GM18498 (cell line): Measurements from ENCODE around the gene DRAM1.
"Not testable (repeated sequence)": the region's sequence is repeated elsewhere in the genome, so short reads cannot be mapped to it uniquely, and the experiment has no call there.

Experiments
- ATAC-seq: cut with Tn5 transposase; IDR thresholded peaks from one replicate; pipeline ENCODE4 v1.9.1; 2021; ENCODE audit warnings: mild to moderate bottlenecking, moderate library complexity; ENCODE audit not compliant: unreplicated experiment

The DRAM1 gene

DNA sequence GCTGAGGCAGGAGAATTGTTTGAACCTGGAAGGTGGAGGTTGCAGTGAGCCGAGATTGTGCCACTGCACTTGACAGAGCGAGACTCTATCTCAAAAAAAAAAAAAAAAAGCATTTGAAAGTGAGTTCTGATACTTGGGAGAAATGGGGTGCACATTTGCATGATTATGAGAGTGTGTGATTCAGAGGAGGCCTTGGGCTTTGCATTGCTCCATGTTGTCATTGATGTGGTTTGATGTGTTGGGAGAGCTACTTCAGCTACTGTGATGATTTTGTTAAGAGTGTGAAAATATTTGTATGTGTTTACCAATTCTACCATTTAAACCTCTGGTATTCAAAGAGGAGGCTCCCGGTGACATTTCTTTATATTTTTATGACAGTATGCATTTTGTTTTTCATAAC lies 24.4 kb downstream of the DRAM1 start:
- no peak for ATAC-seq

DNA sequence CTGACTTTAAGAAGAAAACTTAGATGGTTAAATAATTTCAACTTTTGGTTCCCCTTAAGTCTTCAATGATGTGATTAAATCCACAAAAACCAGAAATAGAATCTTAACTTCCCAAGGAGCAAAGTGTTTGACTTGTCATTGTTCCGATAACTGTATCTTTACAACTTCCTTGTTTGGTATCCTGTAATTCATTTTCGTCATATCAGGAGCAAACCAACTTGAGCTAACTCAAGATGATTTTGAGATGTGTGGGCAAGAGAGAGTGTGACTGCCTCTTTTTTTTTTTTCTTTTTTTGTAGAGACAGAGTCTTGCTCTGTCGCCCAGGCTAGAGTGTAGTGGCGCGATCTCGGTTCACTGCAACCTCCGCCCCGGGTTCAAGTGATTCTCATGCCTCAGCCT lies 25.3 kb downstream of the DRAM1 start:
- ATAC-seq, result no peak

DNA sequence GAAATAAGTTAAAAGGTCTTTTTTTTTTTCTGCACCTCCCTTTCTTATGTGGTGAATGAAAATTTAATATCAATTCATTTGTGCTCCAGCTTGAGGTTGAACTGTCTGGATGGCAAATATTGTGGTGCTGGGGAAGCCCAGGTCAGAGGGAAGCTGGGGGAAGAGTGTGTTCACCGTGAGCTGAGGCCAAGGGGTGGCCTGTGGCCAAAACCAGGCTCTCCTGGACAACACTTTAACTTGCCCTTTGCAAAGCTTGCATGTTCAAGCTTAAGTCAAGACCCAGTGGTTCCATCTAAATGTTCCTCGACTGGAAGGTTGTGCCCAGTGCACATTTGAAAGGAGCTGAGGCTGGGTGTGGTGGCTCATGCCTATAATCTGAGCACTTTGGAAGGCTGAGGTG lies 28.8 kb downstream of the DRAM1 start:
- ATAC-seq, result no peak

DNA sequence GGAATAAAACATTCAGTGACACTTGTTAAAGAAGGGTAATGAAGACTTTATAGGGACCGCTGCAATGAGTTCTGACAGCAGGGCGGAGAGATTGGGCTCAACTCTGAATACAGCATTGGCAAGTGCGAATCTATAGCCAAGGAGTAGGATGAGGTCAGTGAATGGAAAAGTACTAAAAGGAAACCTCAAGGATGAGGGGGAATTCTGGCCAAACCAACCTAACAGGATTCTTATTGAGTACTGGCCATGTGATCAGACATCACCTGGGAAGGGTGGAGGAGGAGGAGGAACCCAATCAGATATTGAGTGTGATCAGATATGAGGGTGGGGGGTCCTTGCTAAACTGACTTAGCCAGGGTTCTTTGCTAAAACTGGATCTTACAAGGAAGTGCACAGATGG lies 31.0 kb downstream of the DRAM1 start:
- no peak for ATAC-seq

DNA sequence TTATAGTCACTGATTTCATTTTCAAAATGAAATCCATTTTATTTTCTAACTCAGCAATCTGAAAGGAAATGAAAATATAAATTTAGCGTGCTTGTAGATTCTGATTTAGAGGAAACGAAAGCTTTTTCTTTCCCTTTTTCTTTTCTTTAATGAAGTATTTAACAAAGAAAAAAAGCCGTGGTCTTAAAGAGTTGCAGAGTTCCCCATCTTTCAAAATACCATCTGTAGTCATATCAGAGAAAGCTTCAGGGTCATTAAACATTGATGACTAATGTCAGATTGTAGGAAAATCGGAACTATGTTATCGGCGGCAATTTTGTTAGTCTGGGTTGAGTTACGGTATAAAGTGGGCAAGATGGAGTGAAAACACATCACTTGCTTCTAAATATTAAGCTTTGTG lies 32.3 kb downstream of the DRAM1 start:
- peak; percentile 38 for ATAC-seq

DNA sequence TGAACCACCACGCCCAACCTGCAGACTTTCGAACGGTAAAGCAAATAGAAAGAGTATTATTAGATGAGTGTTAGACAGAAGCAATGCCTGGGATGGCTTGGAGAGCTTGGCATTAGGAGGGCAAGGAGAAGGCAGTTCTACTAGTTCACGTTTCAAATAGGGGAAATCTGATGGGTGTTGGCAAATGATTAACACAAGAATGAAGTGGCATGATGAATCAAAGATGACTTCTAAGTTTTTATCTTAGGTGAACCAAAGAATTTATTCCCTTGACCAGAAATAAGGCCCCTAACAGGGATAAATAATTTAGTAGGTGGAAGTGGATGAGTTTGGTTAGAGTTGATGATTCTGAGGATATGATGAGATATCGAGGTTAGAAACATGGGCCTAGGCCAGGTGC lies 38.5 kb downstream of the DRAM1 start:
- no peak for ATAC-seq

DNA sequence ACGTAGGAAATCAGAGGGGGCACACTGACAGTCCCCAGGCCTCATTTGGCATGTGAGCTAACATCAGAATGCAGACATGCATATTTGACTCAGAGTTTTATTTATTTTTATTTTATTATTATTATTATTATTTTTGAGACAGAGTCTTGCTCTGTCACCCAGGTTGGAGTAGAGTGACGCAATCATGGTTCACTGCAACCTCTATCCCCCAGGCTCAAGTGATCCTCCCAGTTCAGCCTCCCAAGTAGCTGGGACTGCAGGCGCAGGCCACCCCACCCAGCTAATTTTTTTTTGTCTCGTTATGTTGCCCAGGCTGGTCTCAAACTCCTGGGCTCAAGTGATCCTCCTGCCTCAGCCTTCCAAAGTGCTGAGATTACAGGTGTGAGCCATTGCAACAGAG lies 41.4 kb downstream of the DRAM1 start:
- ATAC-seq, result not testable (repeated sequence)

DNA sequence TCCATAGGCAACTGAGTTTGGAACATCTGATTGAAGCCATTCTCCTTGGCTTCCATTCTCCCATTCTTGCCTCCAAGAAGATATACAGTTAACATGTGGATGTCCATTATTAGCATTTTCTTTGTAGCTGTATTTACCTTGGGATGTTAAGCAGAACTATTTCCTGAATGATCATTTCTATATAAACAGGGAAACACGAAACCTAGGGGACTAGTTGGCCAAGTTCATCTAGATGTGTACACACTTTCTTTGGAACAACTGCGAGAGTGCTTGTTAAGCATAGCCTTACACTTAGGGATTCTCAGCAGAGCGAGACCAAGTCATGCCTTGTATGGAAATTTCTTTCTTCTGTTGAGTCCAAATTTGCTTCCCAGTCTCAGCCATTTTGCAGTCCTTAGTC lies 42.1 kb downstream of the DRAM1 start:
- ATAC-seq, result no peak

DNA sequence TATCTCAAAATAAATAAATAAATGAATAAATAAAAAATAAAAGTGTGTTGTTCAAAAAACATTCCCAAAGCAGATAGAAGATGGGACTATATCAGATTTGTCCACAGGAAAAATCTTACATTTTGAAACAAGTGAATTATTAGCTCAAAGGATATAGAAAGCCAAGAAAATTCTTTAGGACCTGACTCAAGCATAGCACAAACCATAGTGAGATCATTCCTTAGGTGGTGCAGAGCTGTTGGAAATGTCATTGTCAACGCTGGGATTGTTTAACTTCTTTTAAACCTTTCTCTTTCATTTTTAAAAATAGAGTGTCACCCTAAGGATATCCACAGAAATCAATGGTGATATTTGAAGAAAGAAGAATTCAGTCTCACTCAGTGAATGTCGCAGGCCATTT lies 43.5 kb downstream of the DRAM1 start:
- ATAC-seq, result no peak

DNA sequence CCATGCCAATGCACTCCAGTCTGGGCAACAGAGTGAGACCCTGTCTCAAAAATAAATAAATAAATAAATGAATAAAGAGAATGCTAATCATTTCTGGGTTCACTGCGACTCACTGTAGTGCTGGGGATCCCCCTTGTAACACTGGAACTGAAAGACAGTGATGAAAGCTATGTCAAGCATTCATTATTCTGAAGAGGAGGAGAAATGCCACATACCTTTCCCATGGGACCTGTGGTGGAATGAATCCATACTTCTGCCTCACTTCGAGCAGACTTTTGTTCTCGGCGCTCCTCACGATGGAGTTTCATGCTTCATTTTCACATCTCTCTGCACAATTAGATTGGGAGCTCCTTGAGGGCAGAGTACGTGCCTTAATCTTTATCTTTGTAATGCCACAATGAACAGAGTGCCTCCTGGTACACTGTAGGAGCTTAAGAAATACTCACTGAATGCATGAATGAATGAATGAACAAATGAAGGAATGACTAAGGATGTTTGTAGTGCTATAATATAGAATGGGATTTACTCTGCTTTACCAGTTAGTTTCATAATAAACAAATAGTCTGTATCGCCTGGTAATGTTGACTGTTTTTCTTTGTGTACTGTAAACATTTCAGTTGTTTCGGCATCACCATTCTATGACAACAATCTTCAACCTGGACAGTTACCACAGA lies 45.8 kb downstream of the DRAM1 start:
- ATAC-seq, result no peak

DNA sequence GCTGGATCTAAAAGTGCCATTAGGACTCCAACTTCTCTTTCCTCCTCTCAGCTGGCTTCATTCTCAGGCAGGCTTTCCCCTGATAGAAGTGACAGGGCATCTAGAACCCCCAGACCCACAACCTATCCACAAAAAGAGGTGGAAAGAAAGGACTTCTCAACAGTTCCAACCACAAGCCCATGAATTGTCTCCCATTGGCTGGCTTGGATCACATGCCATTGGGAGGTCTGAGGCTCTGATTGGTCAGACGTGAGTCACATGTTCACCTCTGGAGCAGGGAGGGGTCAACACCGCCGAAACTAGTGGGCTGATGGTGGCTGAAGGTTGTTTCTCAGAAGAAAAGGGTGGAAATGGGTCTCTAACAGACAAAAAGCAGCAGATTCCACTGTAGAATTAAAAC lies 47.2 kb downstream of the DRAM1 start:
- no peak for ATAC-seq

DNA sequence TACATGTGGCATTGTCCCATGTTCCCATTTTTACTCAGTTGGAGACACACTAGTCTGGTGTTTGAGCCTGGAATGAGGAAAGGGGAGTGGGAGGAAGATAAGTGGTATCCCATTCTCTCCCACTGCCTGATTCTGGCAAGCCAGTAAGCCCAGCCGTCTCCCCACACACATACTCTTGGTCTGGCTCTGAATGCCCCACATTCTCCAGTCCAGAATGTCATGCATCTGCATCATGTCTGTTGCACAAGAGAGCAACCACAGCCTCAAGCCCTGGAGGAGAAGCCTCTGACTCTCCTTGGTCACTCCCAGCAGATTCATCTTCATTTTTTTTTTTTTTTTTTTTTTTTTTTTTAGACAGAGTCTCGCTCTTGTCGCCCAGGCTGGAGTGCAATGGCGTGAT lies 48.0 kb downstream of the DRAM1 start:
- ATAC-seq, result no peak

DNA sequence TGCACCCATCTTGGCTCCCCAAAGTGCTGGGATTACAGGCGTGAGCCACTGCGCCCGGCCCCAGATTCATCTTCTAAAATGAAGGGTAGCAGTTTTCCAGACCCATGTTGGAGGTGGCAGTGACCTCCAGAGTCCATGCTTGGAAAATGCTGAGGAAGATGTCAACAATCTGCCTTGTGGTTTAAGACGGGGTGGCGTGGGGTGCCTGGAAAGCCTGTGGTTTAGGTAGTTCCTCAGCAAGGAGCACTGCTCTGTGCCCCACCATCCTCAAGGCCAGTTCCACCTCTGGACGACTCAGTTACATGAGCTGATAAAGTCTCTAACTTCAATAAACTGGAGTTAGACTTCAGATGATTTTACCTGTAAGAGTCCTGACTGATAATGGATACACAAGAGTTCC lies 48.6 kb downstream of the DRAM1 start:
- ATAC-seq, result no peak

DNA sequence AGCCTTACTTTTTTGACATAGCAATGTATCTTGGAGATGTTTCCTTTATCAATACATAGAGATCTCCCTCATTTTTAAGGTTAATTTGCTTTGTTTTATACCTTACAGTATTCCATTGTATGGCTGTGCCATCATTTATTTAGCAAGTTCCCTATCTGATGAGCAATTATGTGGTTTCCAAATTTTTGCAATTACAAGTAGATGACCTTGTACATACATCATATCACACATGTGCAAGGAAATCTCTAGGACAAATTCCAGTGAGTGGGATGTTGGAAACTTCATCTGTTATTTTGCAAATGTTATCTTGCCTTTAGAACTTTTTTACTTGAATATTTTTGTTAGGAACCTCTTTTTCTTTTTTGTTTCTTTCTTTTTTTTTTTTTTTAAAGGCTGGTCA lies 49.7 kb downstream of the DRAM1 start:
- no peak for ATAC-seq

DNA sequence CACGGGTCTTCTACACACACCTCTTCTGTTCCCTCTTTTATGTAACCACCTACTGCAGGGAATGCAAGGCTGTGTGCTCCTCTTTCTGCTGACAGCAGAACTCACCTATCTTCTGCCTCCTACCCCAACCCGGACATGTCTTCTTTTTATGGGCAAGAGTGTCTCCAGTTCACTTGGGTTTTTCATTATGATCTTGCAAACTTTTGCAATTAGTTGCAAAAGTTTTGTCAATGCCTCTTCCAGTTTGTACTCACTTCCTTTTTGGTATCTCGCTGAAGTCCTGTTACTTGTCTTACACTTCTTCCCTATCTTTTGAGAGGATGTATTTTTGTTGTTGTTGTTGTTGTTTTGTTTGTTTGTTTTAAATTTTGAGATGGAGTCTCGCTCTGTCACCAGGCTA lies 50.6 kb downstream of the DRAM1 start:
- ATAC-seq, result no peak

DNA sequence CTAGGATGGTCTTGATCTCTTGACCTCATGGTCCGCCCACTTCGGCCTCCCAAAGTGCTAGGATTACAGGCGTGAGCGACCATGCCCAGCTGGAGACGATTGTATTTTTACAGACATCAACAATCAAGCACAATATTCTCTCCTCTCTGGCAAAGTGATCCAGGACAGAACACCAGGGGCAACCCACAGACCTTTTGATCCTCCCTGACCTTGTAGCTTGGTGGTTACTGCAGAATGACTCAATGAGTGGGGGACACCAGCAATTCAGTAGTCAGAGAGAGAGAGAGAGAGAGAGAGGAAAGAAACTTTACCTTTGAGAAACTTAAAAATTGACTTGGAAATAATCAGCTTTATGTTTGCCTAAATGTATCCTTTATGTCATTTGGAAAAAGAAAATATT lies 51.2 kb downstream of the DRAM1 start:
- no peak for ATAC-seq

DNA sequence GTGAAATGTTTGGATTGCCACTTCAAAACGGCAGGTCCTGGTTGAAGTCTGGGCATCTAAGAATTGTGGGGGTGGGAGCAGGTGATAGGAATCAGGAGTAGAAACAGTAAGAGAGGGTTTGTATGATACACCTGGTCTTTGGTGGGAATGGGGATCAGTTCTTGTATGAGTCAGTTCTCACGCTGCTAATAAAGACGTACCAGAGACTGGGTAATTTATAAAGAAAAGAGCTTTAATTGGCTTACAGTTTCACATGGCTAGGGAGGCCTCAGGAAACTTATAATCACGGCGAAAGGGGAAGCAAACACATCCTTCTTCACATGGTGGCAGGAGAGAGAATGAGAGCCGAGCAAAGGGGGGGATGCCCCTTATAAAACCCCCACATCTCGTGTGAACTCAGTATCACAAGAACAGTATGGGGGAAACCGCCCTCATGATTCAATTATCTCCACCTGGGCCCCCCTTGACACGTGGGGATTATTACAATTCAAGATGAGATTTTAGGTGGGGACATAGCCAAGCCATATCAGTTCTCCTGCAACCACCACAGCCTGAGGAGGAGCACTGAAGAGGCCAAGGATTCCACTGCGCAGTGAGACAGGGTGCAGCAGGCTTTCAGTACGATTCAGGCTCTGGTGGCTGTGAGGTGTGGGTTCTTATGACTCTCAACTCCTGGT lies 52.1 kb downstream of the DRAM1 start:
- ATAC-seq, result peak; percentile 28

DNA sequence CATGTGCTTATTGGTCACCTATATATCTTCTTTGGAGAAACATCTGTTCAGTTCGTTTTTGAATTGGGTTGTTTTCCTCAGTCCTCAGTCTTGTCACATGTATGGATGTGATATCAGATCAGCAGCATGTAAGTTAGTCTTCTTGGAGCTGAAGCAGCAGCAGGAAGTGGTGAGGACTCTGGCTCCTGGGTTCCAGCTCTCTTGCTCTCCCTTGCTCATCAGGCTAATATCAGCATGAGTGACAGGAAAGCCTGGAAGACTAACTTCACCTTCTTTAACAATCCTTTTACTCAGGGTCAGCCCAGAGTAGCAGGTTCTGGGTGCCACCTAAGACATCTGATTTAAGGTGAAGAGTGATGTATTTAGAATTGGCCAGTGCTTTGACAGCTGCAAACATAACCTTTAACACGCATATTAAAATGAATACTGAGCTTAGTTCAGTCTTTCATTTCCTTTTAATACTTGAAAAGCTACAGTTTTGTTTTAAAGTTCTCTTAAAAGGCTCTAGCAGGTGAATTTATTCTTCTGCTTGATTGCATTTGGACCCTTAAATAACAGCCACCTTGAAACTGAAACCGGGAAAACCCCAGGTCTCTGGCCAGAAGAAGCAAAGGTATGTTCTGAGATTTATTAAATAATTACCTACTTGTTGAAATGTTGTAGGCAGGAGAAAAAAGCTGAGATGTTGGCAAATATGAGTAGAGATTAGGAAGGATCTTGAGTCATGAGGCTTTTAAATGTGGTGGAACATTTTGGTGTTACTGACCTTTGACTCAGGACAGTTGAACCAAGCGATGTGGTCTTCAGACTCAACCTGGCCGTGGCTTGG lies 54.3 kb downstream of the DRAM1 start:
- ATAC-seq, result peak; percentile 42

DNA sequence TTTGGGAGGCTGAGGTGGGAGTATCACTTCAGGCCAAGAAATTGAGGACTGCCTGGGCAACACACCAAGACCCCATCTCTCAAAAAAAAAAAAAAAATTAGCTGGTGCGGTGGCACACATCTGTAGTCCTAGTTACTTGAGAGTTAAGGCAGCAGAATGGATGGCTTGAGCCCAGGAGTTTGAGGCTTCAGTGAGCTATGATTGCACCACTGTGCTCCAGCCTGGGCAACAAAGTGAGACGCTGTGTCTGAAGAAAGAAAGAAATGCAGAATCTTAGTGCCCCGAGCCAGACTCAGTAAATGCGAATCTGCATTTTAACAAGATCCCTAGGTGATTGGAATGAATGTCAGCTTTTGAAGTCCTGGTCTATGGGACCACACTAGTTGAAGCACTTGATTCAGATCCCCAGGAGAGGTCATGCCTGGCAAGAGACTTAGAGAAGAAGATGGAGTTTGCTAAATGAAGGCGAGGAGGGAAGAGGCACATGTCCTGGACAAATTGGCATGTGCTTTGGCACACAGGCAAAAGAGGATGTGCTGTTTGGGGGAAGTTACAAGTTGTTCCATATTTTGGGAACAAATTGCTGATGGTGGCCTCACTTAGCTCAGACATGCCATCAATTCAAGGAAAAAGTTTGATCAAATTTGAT lies 56.6 kb downstream of the DRAM1 start:
- no peak for ATAC-seq

DNA sequence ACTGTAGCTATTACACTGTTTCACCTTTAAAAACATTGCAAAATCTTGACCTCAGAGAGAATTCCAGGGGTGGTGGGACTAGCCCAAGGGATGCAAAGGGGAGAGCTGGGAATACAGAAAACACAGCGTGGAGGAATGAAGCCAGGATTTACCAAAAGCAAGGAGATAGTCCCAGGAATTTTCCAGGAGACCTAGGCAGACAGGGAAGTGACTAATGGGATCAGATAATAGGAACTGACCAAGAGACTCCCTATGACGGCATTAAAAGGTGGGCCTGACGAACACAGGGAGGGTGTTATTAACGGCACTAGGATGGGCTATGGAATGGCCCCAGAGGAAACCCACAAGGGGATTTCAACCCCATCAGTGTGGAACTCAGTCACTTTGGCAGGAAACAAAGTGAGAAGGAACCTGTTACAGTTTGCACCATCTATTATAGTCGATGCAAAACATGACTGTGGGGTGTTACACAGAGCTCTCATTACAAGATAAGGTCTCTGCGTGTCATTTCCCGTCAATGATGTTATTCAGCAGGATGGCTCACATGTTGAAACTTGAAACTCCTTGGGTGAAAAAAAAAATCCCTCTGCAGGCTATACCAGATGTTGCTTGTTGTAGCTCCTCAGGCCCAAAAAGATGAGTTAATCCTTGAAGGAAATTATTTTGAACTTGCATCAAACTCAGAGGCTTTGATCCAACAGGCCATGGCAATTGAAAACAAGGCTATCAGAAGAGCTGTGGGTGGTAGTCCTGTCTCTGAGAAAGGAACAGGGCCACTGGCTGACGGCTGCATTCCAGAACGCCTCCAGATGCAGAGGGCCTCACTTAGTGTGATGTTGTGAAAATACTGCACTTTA lies 58.7 kb downstream of the DRAM1 start:
- peak; percentile 79 for ATAC-seq

DNA sequence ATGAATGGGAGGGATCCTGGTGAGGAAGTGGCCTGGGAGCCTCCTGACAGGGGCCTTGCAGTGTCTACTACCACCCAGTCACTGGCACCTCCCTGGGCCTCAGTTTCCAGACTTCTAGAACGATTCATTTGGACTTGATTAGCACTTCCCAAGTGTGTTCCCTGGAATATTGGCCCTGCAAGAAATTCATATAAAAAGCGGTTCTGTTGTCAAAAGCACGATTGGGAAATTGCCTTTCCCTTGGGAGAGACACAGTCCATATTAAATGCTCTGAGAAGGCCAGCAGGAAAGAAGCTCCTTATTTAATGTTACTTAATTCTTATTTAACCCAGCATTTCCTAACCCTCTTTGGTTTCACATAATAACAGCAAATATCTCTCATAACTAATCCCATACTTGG lies 61.9 kb downstream of the DRAM1 start:
- no peak for ATAC-seq
